Measurements from ENCODE around the gene HIC2.
"Not testable (repeated sequence)": the region's sequence is repeated elsewhere in the genome, so short reads cannot be mapped to it uniquely, and the experiment has no call there.

Gene HIC2

DNA sequence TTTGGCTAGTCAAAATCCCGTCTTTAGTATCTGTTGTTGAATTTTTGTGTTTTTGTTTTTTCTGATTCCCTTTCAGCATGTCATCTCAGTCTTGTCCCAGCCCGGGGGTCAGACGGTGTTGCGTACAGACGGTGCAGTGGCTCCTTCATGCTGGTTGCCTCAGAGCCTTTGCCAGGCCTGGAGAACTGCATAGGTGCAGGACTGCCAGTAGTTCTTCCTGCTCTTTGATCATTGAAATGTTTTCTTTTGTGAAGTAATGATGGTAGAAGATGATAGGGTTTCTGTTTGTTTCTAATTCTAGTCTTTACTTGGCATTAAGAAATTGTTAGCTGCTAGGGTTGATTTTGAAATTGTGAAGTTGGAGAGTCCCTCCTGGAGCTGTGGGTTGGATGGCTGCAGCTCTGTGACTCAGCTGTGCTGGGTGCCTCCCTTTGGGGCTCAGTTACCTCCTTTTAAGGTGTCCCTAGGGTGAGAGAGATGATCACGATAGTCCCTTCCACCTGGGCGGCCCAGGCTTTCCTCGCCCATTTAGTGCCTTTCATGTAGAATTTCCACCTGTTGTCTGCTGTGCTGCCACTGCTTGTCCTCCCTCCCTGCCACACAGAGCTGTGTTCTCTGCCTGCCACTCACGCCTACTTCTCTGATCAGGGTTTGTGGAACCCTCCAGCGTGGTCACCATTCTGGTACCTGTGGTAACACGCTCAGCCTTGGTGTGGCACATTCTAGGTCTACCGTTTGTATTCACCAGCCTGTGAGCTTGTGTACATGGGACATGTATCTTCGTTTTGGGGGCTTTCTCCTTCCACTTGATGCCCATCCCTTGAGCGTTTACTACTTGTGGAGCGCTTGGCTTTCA, 17.4 kb downstream of the HIC2 start:
- in situ Hi-C loops (cut with MboI; ENCODE audit: low sequenced_read_pairs): not testable (repeated sequence)

DNA sequence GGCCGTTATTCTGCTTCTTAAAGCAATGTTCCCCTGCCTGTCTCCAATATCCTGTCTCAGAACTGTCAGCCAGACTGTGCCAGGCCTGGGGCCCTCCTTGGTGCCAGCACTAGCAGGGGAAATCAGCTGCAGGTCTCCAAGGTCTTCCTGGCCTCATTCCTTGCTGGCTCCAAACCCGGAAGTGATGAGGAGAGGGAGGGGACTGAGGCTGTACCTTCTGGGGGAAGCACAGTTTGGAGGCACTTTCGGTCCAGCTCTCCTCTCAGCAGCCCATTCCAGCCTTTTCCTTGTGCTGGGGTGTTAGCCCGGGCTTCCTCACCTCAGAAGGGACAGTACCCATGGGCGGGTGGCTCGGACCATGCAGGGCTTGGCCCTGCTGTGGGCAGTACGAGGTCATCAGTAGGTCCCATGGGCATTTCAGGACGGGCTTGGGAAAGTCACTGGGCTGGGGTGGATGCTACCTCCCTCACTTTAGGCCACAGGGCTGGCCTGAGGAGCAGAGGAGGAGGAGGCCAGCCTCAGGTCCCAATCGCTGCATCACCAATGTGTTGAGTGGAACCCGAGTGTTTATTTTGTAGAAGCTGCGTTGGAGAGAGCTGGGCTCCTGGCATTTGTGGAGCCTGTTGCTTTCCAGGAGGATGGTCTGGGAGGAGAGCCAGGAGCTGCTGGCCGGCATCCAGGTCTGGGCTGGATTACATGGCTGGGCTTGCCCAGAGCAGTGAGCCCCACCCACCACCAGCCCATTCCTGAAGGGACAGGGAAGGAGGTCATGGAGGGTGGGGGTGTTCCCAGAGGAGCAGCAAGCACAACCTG, 19.0 kb downstream of the HIC2 start:
- in situ Hi-C loops (cut with MboI; ENCODE audit: low sequenced_read_pairs): not testable (repeated sequence)

DNA sequence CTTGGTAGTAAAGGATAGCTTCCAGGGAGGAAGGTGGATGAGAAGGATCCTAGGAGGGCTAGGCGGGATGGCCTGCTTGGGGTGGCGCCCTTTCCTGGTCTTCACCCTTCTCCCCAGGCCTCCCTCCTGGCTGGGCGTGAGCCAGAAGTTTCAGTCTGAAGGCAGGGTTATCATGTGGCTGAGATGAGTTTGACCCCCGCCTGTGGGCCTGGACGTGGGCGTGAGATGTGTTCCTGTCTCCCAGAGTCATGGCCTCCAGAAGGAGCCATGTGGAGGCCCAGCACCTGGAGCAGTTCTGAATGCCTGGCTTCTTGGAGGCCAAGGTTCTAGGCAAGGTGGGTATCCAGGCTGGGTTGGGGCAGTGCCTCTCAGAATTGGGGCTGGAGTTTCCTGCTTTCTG, 20.8 kb downstream of the HIC2 start:
- in situ Hi-C loops (cut with MboI; ENCODE audit: low sequenced_read_pairs): not testable (repeated sequence)

DNA sequence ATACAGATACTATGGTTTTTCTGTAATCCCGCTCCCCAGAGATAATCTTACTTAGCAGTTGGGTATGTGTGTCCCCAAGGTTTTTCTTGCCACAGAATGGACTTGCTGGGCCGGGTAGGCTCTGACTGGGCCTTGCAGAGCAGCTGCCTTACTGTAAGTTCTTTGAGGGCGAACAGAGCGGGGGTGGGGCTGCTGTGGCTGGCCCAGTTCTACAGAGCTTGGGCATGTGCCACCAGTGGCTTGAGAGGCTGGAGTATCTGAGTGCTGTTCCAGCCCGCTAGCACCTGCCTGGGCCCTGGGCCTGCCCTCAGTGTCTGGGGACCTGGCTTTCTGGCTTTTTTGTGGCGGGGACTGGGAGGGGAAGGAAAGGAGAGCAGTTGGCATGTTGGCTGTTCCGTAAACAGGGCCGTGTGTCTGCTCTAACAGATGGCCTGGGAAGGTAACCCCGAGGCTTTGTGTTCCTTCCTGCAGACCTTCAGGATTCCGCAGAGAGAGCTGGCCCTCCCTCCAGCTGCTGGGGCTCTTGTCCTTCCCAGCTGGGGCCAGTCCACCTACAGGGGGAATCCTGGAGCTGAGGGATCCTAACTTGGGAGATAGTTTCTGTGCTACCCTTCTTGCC, 23.0 kb downstream of the HIC2 start:
- in situ Hi-C loops (cut with MboI; ENCODE audit: low sequenced_read_pairs): not testable (repeated sequence)

DNA sequence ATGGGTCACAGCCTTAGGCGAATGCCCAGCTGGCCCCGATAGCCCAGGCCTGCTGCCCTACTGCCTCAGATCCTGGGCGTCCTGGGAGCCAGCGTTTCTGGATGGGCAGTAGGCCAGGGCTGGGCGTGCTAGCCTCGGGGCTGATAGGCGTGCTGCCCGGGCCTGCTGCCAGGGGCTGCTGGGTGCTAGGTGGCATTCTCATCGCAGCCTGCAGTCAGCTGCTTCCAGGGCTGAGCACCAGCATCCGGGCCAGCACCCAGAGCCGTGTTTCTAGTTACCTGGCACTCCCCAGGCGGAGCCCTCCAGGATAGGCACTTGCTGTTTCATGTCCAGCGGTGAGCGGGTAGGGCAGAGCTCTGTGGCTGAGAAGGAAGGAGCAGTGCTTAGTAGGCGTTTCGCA, 23.5 kb downstream of the HIC2 start:
- in situ Hi-C loops (cut with MboI; ENCODE audit: low sequenced_read_pairs): not testable (repeated sequence)

DNA sequence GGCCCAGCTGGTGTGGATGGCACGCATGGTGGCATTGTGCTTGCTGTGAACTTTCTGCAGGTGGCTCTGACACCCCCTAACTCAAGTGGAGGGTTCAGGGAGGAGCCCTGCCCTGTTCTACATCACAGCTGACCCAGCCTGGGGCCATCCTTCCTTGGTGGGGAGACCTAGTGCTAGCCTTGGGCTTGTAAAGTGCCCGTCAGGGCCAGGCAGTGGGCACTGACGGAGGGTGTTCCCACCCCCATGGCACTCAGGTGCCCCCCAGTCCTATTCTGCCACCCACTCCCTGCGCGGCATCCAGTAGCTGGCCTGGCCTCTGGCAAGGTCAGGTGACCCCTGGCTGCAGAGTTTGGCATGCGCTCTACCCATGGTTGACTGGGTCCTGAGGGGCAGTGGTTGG, 24.0 kb downstream of the HIC2 start:
- in situ Hi-C loops (cut with MboI; ENCODE audit: low sequenced_read_pairs): not testable (repeated sequence)

DNA sequence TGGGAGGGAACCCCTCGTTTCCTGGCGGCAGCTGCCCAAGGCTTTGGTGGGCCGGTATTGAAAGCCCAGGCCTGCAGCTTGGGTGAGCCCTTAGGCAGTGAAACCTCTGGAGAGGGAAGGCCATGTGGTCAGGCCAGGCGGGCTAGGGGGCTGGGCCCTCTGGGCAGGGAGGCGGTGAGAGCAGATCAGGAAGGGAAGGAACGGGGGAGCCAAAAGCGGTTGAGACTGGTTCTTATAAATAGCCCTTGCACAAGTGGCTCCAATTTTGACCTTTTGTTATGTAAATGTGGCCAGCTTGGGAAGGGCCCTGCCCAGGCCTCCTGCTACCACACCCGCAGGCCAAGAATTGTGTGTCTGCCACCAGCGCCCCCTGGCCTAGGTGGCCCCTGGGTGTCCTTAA, 25.0 kb downstream of the HIC2 start:
- in situ Hi-C loops (cut with MboI; ENCODE audit: low sequenced_read_pairs): not testable (repeated sequence)

DNA sequence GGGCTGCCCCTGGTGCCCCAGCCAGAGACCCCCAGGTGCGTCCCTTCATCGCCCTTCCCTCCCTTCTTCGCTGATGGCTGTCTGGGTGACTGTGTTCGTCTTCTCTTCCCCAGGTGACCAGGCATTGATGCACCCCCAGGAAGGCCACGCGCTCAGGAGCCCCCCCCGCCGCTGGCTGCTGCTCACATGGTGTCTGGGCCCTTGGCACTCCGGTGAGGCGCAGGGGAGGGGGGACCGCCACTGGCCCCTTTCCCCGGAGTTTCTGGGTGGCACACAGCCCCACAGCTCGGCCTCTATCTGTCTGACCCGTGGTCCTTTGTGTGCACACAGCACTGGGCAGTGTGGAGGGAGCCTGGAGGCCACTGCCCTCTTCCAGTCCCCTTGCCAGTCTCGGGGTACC, 25.5 kb downstream of the HIC2 start:
- in situ Hi-C loops (cut with MboI; ENCODE audit: low sequenced_read_pairs): not testable (repeated sequence)

DNA sequence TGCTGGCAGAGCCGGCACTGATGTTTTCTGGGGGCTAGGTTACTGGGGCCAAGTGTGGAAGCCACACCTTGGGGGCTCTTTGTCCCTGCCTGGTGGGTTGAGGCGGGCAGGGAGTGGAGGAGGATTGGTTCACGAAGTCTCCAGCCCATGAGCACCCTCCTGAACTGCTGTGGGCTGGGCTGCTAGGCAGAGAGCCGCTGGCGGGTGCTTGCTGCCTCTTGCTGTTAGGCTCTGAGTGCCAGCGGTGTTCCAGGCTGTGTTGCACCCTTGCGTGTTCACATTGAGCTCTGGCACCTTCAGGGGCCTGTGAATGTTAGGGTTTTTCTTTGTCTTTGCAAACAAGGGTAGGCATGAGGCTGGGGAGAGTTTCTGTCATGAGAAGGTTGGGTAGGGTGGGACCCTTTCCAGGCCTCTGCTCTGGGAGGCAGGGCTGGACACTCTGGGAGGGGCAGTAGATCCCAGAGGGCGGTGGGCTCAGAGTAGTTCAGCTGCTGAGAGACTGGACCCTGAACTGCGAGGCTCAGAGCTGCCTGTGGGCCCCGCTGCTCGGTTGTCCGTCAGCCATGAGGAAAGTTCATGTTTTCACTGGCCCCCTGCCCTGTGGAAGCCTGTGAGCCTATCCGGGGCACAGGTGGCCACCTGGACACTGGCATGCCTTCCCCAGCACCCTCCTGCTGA, 26.0 kb downstream of the HIC2 start:
- in situ Hi-C loops (cut with MboI; ENCODE audit: low sequenced_read_pairs): no loop called here

DNA sequence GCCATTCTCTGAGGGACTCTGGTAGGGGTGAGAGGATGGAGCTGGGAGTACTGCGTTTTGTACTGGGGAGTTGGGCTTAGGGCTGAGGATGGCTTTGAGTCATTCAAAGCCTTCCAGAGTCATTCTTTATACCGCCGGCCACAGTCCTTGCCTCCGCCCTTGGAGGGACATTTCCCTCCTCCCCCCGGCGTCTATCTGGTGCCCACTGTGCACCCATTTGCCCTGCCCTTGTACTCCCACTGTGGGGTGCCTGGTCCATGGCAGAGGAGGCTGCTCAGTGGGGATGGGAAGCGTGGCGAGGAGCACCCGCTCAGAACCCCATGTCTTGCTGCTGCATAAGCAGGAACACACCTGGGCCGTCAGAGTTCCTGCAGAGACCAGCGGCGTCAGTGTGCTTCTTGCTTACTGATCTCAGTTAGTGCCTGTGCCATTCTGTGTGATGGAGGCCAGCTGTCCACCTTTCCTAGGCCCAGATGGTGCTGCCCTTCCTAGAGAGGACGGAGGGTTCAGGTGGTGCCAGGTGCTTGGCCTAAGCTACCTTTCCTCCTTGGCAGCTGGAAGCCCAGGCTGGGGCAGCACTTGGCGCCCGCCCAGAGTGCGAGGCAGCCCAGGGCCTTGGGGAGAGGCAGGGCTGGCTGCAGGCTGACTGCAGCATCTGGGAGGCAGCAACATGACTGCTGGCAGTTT, 26.7 kb downstream of the HIC2 start:
- in situ Hi-C loops (cut with MboI; ENCODE audit: low sequenced_read_pairs): no loop called here

DNA sequence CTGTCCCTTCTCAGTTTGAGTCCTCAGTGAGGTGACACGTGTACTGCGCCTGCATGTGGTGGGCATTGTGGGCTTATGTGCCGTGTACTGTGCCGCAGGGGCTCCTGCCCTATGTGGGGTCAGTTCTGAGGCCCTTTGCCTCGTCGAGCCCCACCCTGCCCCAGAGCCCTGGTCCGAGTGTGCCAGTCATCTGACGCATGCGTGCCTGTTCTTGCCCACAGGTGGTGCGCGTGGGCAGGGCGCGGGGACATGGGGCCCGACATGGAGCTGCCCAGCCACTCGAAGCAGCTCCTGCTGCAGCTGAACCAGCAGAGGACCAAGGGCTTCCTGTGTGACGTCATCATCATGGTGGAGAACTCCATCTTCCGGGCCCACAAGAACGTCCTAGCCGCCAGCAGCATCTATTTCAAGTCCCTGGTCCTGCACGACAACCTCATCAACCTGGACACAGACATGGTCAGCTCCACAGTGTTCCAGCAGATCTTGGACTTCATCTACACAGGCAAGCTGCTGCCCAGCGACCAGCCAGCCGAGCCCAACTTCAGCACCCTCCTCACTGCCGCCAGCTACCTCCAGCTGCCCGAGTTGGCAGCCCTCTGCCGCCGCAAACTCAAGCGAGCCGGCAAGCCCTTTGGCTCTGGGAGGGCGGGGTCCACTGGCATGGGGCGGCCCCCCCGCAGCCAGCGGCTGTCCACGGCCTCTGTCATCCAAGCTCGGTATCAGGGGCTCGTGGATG, 27.7 kb downstream of the HIC2 start:
- in situ Hi-C loops (cut with MboI; ENCODE audit: low sequenced_read_pairs): no loop called here

DNA sequence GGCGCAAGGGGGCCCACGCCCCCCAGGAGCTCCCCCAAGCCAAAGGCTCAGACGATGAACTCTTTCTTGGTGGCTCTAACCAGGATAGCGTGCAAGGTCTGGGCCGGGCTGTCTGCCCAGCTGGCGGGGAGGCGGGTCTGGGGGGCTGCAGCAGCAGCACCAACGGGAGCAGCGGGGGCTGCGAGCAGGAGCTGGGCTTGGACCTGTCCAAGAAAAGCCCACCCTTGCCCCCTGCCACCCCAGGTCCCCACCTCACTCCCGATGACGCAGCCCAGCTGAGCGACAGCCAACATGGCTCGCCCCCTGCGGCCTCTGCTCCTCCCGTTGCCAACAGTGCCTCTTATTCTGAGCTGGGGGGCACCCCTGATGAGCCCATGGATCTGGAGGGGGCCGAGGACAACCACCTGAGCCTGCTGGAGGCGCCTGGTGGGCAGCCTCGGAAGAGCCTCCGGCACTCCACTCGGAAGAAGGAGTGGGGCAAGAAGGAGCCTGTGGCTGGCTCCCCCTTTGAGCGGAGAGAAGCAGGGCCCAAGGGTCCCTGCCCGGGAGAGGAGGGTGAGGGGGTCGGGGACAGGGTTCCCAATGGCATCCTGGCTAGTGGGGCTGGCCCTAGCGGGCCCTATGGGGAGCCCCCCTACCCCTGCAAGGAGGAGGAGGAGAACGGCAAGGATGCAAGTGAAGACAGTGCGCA, 28.4 kb downstream of the HIC2 start:
- in situ Hi-C loops (cut with MboI; ENCODE audit: low sequenced_read_pairs): no loop called here

DNA sequence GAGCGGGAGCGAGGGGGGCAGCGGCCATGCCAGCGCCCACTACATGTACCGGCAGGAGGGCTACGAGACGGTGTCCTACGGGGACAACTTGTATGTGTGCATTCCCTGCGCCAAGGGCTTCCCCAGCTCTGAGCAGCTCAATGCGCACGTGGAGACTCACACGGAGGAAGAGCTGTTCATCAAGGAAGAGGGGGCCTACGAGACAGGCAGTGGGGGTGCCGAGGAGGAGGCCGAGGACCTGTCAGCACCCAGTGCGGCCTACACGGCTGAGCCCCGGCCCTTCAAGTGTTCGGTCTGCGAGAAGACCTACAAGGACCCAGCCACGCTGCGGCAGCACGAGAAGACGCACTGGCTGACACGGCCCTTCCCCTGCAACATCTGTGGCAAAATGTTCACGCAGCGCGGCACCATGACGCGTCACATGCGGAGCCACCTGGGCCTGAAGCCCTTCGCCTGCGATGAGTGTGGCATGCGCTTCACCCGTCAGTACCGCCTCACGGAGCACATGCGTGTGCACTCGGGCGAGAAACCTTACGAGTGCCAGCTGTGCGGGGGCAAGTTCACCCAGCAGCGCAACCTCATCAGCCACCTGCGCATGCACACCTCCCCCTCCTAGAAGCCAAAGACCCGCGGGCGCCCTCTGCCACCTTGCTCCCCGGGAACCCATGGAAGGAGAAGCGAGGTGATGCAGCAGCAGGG, 29.1 kb downstream of the HIC2 start:
- in situ Hi-C loops (cut with MboI; ENCODE audit: low sequenced_read_pairs): no loop called here

DNA sequence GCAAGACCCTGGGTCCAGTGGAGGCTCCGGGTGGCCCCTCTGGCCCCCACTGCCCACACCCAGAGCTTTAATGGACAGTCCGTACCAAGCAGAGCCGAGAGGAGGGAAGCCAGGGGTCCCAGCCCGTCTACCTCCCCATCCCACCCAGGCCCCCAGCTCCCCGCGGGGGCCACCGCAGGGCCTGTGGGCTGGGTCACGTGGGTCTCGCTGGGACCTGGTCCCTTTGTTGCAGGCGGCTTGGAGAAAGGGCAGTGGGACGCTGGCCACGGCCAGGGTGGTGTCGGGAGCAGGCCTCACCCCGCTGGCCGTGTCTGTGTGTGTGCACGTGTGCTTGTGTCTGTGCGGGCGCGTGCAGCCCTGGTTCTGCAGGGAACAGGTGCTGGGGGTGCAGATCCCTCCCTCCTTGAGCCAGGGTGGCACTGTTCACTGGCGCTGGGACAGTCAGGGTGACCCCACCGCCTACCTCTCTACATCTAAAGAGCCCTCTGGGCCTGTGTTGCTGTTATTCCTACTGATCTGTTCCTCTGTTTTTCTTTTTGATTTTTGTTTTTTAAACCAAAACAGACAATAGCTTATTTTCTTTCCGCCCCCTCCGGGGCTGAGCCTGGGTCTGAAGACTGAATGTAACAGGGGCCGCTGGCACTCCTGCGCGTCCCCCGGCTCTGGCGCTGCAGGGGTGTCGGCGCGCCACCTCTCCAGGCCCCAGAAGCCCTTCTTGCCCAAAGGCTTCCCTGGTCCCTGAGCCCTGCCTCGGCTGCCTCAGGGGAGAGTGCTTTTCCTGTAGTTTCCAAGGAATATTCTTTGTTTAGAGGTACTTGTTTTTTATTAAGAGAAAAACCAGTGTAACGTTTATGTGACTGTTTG, 29.9 kb downstream of the HIC2 start:
- in situ Hi-C loops (cut with MboI; ENCODE audit: low sequenced_read_pairs): no loop called here

DNA sequence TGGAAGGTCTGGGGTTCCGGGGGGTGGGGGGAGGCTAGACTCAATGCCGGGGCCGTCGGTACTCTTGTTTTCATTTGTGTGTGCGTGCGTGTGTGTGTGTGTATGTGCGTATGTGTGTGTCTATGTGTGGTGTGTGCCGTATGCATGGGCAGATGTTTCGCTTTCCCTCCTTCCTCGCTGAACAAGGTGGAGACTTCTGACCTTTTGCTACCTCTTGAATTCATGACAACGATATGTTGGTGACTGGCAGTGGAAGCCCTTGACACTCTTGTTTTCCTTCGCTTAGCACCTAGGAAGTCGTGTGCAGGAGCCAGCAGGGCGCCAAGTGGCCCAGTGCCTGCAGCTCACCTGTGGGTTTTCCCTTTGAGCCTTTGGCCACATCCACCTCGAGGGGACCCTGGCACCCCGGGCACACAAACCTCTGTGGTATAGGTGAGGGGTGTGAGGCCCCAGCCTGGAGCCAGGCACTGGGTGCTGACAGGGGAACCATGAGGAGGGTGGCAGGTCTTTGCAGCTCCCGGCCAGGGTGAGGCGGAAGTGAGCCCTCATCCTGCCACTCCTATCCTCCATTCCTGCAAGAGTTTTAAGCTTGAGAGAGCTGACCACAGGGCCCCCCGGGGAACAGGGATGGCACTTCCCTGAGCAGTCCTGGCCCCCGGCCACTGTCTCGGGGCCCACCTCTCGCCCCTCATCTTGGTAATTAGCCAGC, 30.7 kb downstream of the HIC2 start:
- in situ Hi-C loops (cut with MboI; ENCODE audit: low sequenced_read_pairs): no loop called here

DNA sequence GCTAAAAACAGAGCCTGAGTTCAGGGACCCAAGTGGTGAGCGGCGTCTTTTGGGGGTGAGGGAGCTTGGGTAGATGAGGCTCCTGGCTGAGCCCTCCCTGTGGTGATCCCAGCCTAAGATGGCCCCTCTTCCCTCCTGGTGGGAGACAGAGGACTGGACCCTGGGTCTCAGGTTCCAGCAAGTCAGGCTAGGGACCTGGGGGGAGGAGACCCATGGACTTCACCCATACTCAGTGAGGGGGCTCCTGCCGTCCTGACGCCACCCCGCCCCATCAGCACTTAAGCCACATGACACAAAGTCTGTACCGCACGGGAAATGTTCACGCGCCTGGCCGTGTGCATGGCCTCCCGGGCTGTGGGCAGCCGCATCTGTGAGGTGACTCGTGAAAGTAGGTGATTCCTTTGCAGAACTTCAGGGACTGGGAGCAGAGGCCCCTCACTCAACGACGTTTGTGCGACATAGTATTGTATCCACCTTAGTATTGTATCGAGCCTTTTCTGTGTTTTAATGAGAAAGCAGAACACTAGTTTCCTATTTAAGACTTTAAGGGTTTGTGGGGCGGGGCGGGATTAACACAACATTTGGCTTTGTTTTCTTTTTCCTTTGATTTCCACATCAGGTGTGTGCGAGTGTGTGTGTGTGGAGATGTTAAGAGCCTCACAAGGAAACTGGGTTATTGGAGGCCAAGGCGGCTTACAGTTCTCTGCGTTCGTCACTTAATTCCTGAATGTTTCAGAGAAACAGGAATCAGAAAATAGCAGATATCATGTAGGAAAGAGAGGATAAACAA, 31.7 kb downstream of the HIC2 start:
- in situ Hi-C loops (cut with MboI; ENCODE audit: low sequenced_read_pairs): no loop called here
